ENCODE measurements around the gene KDM2A.

- TF ChIP-seq CTCF (IDR thresholded peaks at IDR 0.05) (no peak), POLR2A (IDR thresholded peaks at IDR 0.05) (no peak)
Measured at GRCh38 chr11:67248653-67249052, 129.6 kb downstream of the KDM2A start.
